RWPE2 (cell line): ENCODE results near the gene GREB1.

Source experiments
- ATAC-seq: fragments of 200-7000 bp; cut with Tn5 transposase; 3 replicates; pipeline ENCODE4 v1.9.1; 2021; ENCODE audit warnings: low read depth
- DNase-seq: peaks from one replicate; pipeline ENCODE4 v3.0.0-alpha.2; 2020; ENCODE audit warnings: low spot score
- H3K27ac ChIP-seq: fragments of 450-650 bp; 2 replicates; pipeline ENCODE4 v1.5.1; 2017; ENCODE audit warnings: mild to moderate bottlenecking; ENCODE audit not compliant: poor library complexity, severe bottlenecking
- H3K27me3 ChIP-seq: fragments of 250-450 bp; sonication (Bioruptor Pico); 2 replicates; pipeline ENCODE4 v1.5.1; 2021; ENCODE audit warnings: mild to moderate bottlenecking, moderate library complexity; ENCODE audit not compliant: insufficient read depth, poor library complexity, severe bottlenecking
- H3K36me3 ChIP-seq: fragments of 250-450 bp; sonication (Bioruptor Pico); 2 replicates; pipeline ENCODE4 v1.5.1; 2020; ENCODE audit warnings: low read depth, mild to moderate bottlenecking, moderate library complexity
- H3K4me1 ChIP-seq: fragments of 250-450 bp; sonication (Bioruptor Pico); 2 replicates; pipeline ENCODE4 v1.5.1; 2021; ENCODE audit warnings: mild to moderate bottlenecking, moderate library complexity; ENCODE audit not compliant: insufficient read depth, poor library complexity, severe bottlenecking
- H3K4me3 ChIP-seq: fragments of 250-450 bp; sonication (Bioruptor Pico); 2 replicates; pipeline ENCODE4 v1.5.1; 2021; ENCODE audit warnings: mild to moderate bottlenecking, moderate library complexity; ENCODE audit not compliant: severe bottlenecking
- H3K9me3 ChIP-seq: fragments of 250-450 bp; sonication (Bioruptor Pico); 2 replicates; pipeline ENCODE4 v1.5.1; 2021; ENCODE audit warnings: mild to moderate bottlenecking, moderate library complexity; ENCODE audit not compliant: severe bottlenecking
- CTCF ChIP-seq: fragments of 450-650 bp; IDR thresholded peaks from one replicate; pipeline ENCODE4 v1.5.1; 2017; ENCODE audit warnings: mild to moderate bottlenecking, moderate library complexity; ENCODE audit not compliant: poor library complexity, severe bottlenecking

GREB1 gene

GRCh38 chr2:11591091-11591490, 57.2 kb downstream of the GREB1 start:
- H3K4me3 ChIP-seq: no peak overlapping the region
- H3K36me3 ChIP-seq: no peaks in the 10 kb centered on the region
- H3K27ac ChIP-seq: no peak overlapping the region
- no peaks in the 10 kb centered on the region for H3K27me3 ChIP-seq
- no peaks in the 10 kb centered on the region for H3K4me1 ChIP-seq
- no peaks in the 10 kb centered on the region for H3K9me3 ChIP-seq
- DNase-seq: no peak
- TF ChIP-seq CTCF: no peak
- ATAC-seq: no peak

GRCh38 chr2:11592671-11593574, 59.1 kb downstream of the GREB1 start:
- H3K36me3 ChIP-seq: no peaks in the 10 kb centered on the region
- H3K27ac ChIP-seq: no peak overlapping the region
- ATAC-seq (no peak), DNase-seq (no peak)
- H3K27me3 ChIP-seq: no peaks in the 10 kb centered on the region
- H3K4me3 ChIP-seq: no peak overlapping the region
- H3K9me3 ChIP-seq: no peaks in the 10 kb centered on the region
- H3K4me1 ChIP-seq: no peaks in the 10 kb centered on the region
- no peak for TF ChIP-seq CTCF

DNA sequence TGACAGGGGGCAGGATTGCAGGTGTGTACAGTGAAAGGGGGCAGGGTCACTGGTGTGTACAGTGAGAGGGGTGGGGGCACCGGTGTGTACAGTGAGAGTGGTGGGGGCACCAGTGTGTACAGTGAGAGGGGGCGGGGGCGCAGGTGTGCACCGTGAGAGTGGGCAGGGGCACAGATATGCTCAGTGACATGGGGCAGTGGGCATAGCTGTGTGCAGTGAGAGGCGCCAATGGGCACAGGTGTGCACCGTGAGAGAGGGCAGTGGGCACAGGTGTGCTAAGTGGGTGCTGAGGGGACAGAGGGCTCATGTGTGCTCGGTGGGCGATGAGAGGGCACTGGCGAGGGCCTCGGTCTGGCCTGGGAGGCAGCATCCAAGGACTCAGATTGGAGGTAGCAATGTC, 63.0 kb downstream of the GREB1 start:
- TF ChIP-seq CTCF: no peak
- Histone ChIP-seq H3K4me1 (no peaks in the 10 kb centered on the region), H3K36me3 (no peaks in the 10 kb centered on the region), H3K27ac (no peak overlapping the region), H3K4me3 (no peak overlapping the region), H3K9me3 (no peaks in the 10 kb centered on the region), H3K27me3 (no peaks in the 10 kb centered on the region)
- DNase-seq (no peak), ATAC-seq (no peak)

DNA sequence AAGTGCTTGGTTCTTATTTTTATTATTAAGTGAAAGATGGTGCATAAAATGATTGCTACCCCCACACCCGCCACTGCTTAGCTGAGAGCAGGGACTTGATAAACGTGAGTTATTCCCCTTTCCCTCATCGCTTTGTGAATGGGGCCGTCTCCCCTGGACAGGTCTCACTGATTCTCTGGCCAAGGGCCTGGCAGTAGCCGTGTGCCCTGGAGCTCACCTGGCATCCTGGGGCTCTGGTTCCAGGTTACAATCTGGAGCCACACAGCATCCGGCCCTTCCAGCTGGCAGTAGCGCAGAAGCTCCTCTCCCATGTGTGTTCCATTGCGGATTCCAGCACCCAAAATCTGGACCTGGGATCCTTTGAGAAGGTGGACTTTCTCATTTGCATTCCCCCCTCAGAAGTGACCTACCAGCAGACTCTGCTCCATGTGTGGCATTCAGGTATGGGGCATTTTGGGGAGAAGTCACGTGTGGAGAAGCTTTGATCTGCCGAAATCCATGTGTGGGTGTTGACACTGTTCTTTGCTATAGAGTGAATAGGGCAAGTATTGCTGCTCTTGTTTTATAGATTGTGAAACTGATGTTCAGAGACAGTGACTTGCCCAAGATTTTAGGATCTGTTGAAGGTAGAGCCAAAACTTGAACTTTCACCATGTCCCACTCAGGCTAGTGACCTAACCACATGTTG, 63.8 kb downstream of the GREB1 start:
- no peak overlapping the region for H3K4me3 ChIP-seq
- TF ChIP-seq CTCF: no peak
- H3K9me3 ChIP-seq: no peaks in the 10 kb centered on the region
- ATAC-seq: no peak
- no peak for DNase-seq
- H3K27me3 ChIP-seq: no peaks in the 10 kb centered on the region
- no peaks in the 10 kb centered on the region for H3K4me1 ChIP-seq
- no peak overlapping the region for H3K27ac ChIP-seq
- H3K36me3 ChIP-seq: no peaks in the 10 kb centered on the region

GRCh38 chr2:11598228-11598731, 64.4 kb downstream of the GREB1 start:
- Histone ChIP-seq H3K4me1 (no peaks in the 10 kb centered on the region), H3K4me3 (no peak overlapping the region), H3K36me3 (no peaks in the 10 kb centered on the region), H3K27ac (no peak overlapping the region), H3K27me3 (no peaks in the 10 kb centered on the region), H3K9me3 (no peaks in the 10 kb centered on the region)
- no peak for TF ChIP-seq CTCF
- DNase-seq (no peak), ATAC-seq (peak; percentile 75)
